PFSK-1 (cell line): ENCODE measurements around the gene PRSS56.

ENCODE experiments used
- FOXP2 ChIP-seq: optimal IDR thresholded peaks from 2 replicates; pipeline ENCODE3; 2011; ENCODE audit warnings: borderline replicate concordance, control low read depth, inconsistent platforms; ENCODE audit not compliant: insufficient read depth; ENCODE audit errors: extremely low read length, extremely low read depth
- POLR2AphosphoS5 ChIP-seq: IDR thresholded peaks from 2 replicates; pipeline ENCODE4 v1.6.1; 2012; ENCODE audit warnings: low read depth, mild to moderate bottlenecking, control low read depth, low read length, moderate library complexity
- SIN3A ChIP-seq: IDR thresholded peaks from 2 replicates; pipeline ENCODE4 v1.6.1; 2012; ENCODE audit warnings: mild to moderate bottlenecking, low read length, moderate library complexity, borderline replicate concordance; ENCODE audit not compliant: insufficient read depth
- TAF1 ChIP-seq: IDR thresholded peaks from 2 replicates; pipeline ENCODE4 v1.6.1; 2012; ENCODE audit warnings: low read length, control low read depth, borderline replicate concordance; ENCODE audit not compliant: insufficient read depth
- TF ChIP-seq, protein P1 (sequence below), 2 experiments: IDR thresholded peaks; 2 replicates each; pipeline versions ENCODE4 v1.6.1 to v1.8.0; 2011 to 2012; ENCODE audit warnings: low read depth in 2 of 2, low read length in 2 of 2, control low read depth in 1 of 2, inconsistent platforms in 1 of 2, mild to moderate bottlenecking in 1 of 2, moderate library complexity in 1 of 2; ENCODE audit not compliant: insufficient read depth in 1 of 2

- TF ChIP-seq TAF1 (no peak), SIN3A (no peak), POLR2AphosphoS5 (no peak), FOXP2 (no peak)
- TF ChIP-seq, protein P1, sequence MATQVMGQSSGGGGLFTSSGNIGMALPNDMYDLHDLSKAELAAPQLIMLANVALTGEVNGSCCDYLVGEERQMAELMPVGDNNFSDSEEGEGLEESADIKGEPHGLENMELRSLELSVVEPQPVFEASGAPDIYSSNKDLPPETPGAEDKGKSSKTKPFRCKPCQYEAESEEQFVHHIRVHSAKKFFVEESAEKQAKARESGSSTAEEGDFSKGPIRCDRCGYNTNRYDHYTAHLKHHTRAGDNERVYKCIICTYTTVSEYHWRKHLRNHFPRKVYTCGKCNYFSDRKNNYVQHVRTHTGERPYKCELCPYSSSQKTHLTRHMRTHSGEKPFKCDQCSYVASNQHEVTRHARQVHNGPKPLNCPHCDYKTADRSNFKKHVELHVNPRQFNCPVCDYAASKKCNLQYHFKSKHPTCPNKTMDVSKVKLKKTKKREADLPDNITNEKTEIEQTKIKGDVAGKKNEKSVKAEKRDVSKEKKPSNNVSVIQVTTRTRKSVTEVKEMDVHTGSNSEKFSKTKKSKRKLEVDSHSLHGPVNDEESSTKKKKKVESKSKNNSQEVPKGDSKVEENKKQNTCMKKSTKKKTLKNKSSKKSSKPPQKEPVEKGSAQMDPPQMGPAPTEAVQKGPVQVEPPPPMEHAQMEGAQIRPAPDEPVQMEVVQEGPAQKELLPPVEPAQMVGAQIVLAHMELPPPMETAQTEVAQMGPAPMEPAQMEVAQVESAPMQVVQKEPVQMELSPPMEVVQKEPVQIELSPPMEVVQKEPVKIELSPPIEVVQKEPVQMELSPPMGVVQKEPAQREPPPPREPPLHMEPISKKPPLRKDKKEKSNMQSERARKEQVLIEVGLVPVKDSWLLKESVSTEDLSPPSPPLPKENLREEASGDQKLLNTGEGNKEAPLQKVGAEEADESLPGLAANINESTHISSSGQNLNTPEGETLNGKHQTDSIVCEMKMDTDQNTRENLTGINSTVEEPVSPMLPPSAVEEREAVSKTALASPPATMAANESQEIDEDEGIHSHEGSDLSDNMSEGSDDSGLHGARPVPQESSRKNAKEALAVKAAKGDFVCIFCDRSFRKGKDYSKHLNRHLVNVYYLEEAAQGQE (IDR thresholded peaks at IDR 0.05; ENCODE audit: insufficient read depth in 1 of 2, low read depth in 2 of 2, low read length in 2 of 2): no peak
These were observed 6.3 kb downstream of the PRSS56 start for GRCh38 chr2:232526372-232526941.
